Naive B cell (primary cell): Measurements from ENCODE around the gene PWWP2A. TPM values are rescaled to one million over a fixed set of nuclear protein-coding genes. Genes with fewer than 3 reads are reported as not detected.
"Not testable (repeated sequence)": the region's sequence is repeated elsewhere in the genome, so short reads cannot be mapped to it uniquely, and the experiment has no call there.

Source experiments
- ATAC-seq, 2 donors: fragments of 150-1000 bp; cut with Tn5 transposase; 2 replicates each; pipeline ENCODE4 v1.10.0; 2021; ENCODE audit warnings: low read depth in 2 of 2, mild to moderate bottlenecking in 2 of 2, moderate library complexity in 2 of 2
- DNase-seq: peaks from one replicate; pipeline ENCODE4 v3.0.0; 2022
- H3K27ac Mint-ChIP-seq, 6 donors: one replicate each; pipeline ENCODE4 v1.8.0; 2020 to 2022; ENCODE audit warnings: mild to moderate bottlenecking in 6 of 6, mixed read lengths in 6 of 6, moderate library complexity in 5 of 6, inconsistent platforms in 2 of 6
- H3K27me3 Mint-ChIP-seq, 3 donors: one replicate each; pipeline ENCODE4 v1.8.0; 2021 to 2022; ENCODE audit warnings: mixed read lengths in 3 of 3, mild to moderate bottlenecking in 1 of 3
- H3K36me3 Mint-ChIP-seq, 2 donors: one replicate each; pipeline ENCODE4 v1.8.0; 2020 to 2022; ENCODE audit warnings: mixed read lengths in 2 of 2, inconsistent platforms in 1 of 2, mild to moderate bottlenecking in 1 of 2
- H3K4me1 Mint-ChIP-seq, 3 donors: one replicate each; pipeline ENCODE4 v1.8.0; 2020 to 2022; ENCODE audit warnings: mixed read lengths in 3 of 3, inconsistent platforms in 1 of 3, mild to moderate bottlenecking in 1 of 3, moderate library complexity in 1 of 3
- H3K4me3 Mint-ChIP-seq, 8 donors: one replicate each; pipeline ENCODE4 v1.8.0; 2020 to 2022; ENCODE audit warnings: mild to moderate bottlenecking in 8 of 8, mixed read lengths in 8 of 8, moderate library complexity in 8 of 8, inconsistent platforms in 2 of 8
- H3K9me3 Mint-ChIP-seq, 7 donors: one replicate each; pipeline ENCODE4 v1.8.0; 2020 to 2022; ENCODE audit warnings: mixed read lengths in 7 of 7, mild to moderate bottlenecking in 5 of 7, inconsistent platforms in 2 of 7, moderate library complexity in 1 of 7
- polyA plus RNA-seq, 6 donors: library from polyadenylated mRNA; unstranded; fragments of 300-500 nt; fragmentation: Illumina TruSeq; gene quantifications; one replicate each; pipeline ENCODE4 v1.2.3, GENCODE V29; 2021; ENCODE audit warnings: low read depth in 6 of 6

Gene PWWP2A
- polyA plus RNA-seq, 6 donors from 2014 or later, result 8.4 to 44.8 (median 36.0) TPM

GRCh38 chr5:160152901-160153300 lies 33.7 kb upstream of the PWWP2A start:
- peaks cover 0 to 3% (median 0%) of the 10 kb centered on the region in 3 donors for H3K27me3 Mint-ChIP-seq
- H3K36me3 Mint-ChIP-seq, result no peaks in the 10 kb centered on the region
- no peak for DNase-seq
- no peak overlapping the region for H3K4me3 Mint-ChIP-seq
- H3K4me1 Mint-ChIP-seq, result no peaks in the 10 kb centered on the region
- peaks cover 0 to 5% (median 0%) of the 10 kb centered on the region in 7 donors for H3K9me3 Mint-ChIP-seq
- no peak overlapping the region for H3K27ac Mint-ChIP-seq
- ATAC-seq, result no peak

GRCh38 chr5:160152287-160152686 lies 33.0 kb upstream of the PWWP2A start:
- H3K27me3 Mint-ChIP-seq, result peaks cover 0 to 3% (median 0%) of the 10 kb centered on the region in 3 donors
- ATAC-seq, result no peak

GRCh38 chr5:160151017-160151416 lies 31.8 kb upstream of the PWWP2A start:
- H3K9me3 Mint-ChIP-seq, result peaks cover 0 to 5% (median 0%) of the 10 kb centered on the region in 7 donors
- H3K27ac Mint-ChIP-seq, result no peak overlapping the region
- DNase-seq (no peak), ATAC-seq (no peak)
- H3K27me3 Mint-ChIP-seq, result no peaks in the 10 kb centered on the region
- H3K36me3 Mint-ChIP-seq, result no peaks in the 10 kb centered on the region
- H3K4me3 Mint-ChIP-seq, result no peak overlapping the region
- H3K4me1 Mint-ChIP-seq, result no peaks in the 10 kb centered on the region

More at GRCh38 chr5:160152287-160152686, 33.0 kb upstream of the PWWP2A start:
- peaks cover 0 to 5% (median 0%) of the 10 kb centered on the region in 7 donors for H3K9me3 Mint-ChIP-seq
- H3K4me3 Mint-ChIP-seq, result no peak overlapping the region
- H3K27ac Mint-ChIP-seq, result no peak overlapping the region
- H3K4me1 Mint-ChIP-seq, result no peaks in the 10 kb centered on the region
- no peaks in the 10 kb centered on the region for H3K36me3 Mint-ChIP-seq
- DNase-seq, result no peak

GRCh38 chr5:160150381-160150780 lies 31.1 kb upstream of the PWWP2A start:
- ATAC-seq (no peak), DNase-seq (no peak)
- Mint-ChIP-seq H3K27ac (no peak overlapping the region), H3K4me3 (no peak overlapping the region), H3K4me1 (no peaks in the 10 kb centered on the region), H3K9me3 (peaks cover 0 to 5% (median 0%) of the 10 kb centered on the region in 7 donors), H3K27me3 (no peaks in the 10 kb centered on the region), H3K36me3 (no peaks in the 10 kb centered on the region)

GRCh38 chr5:160144436-160144835 lies 25.2 kb upstream of the PWWP2A start:
- H3K36me3 Mint-ChIP-seq, ATAC-seq, DNase-seq, H3K4me1 Mint-ChIP-seq, H3K27ac Mint-ChIP-seq, H3K9me3 Mint-ChIP-seq, H3K27me3 Mint-ChIP-seq, H3K4me3 Mint-ChIP-seq: not testable (repeated sequence)

- no peaks in the 10 kb centered on the region for H3K36me3 Mint-ChIP-seq
- ATAC-seq (no peak), DNase-seq (no peak)
- H3K4me1 Mint-ChIP-seq, result no peaks in the 10 kb centered on the region
- peaks cover 0 to 4% (median 0%) of the 10 kb centered on the region in 3 donors for H3K27me3 Mint-ChIP-seq
- H3K27ac Mint-ChIP-seq, result no peak overlapping the region
- no peak overlapping the region for H3K4me3 Mint-ChIP-seq
- H3K9me3 Mint-ChIP-seq, result no peaks in the 10 kb centered on the region
Observed at GRCh38 chr5:160134332-160134731, 15.1 kb upstream of the PWWP2A start.

- no peak overlapping the region for H3K27ac Mint-ChIP-seq
- no peaks in the 10 kb centered on the region for H3K36me3 Mint-ChIP-seq
- H3K9me3 Mint-ChIP-seq, result no peaks in the 10 kb centered on the region
- DNase-seq (no peak), ATAC-seq (no peak)
- H3K27me3 Mint-ChIP-seq, result peaks cover 0 to 4% (median 0%) of the 10 kb centered on the region in 3 donors
- H3K4me1 Mint-ChIP-seq, result no peaks in the 10 kb centered on the region
- H3K4me3 Mint-ChIP-seq, result no peak overlapping the region
Observed at GRCh38 chr5:160133918-160134304, 14.7 kb upstream of the PWWP2A start.

GRCh38 chr5:160133071-160133917 lies 14.0 kb upstream of the PWWP2A start:
- Mint-ChIP-seq H3K27me3 (peaks cover 0 to 4% (median under 1%) of the 10 kb centered on the region in 3 donors), H3K4me3 (peak overlapping the region in 2 of 8 donors; percentile 40 to 65), H3K9me3 (no peaks in the 10 kb centered on the region), H3K36me3 (peaks cover 0 to under 1% of the 10 kb centered on the region in 2 donors), H3K4me1 (no peaks in the 10 kb centered on the region), H3K27ac (no peak overlapping the region)
- ATAC-seq (no peak), DNase-seq (no peak)

GRCh38 chr5:160129841-160130240 lies 10.6 kb upstream of the PWWP2A start:
- peaks cover 0 to 8% (median 5%) of the 10 kb centered on the region in 3 donors for H3K27me3 Mint-ChIP-seq
- ATAC-seq (no peak), DNase-seq (no peak)

GRCh38 chr5:160128632-160129031 lies 9.4 kb upstream of the PWWP2A start:
- peaks cover 0 to 5% (median 1%) of the 10 kb centered on the region in 7 donors for H3K9me3 Mint-ChIP-seq
- no peak overlapping the region for H3K27ac Mint-ChIP-seq
- no peaks in the 10 kb centered on the region for H3K4me1 Mint-ChIP-seq
- no peak for DNase-seq
- peaks cover 0 to 5% of the 10 kb centered on the region in 2 donors for H3K36me3 Mint-ChIP-seq
- ATAC-seq, result no peak
- H3K4me3 Mint-ChIP-seq, result peak overlapping the region in 1 of 8 donors; percentile 18
- peaks cover 0 to 8% (median 5%) of the 10 kb centered on the region in 3 donors for H3K27me3 Mint-ChIP-seq

More at GRCh38 chr5:160129841-160130240, 10.6 kb upstream of the PWWP2A start:
- H3K27ac Mint-ChIP-seq, result no peak overlapping the region
- H3K9me3 Mint-ChIP-seq, result peaks cover 0 to 5% (median 1%) of the 10 kb centered on the region in 7 donors
- H3K4me3 Mint-ChIP-seq, result no peak overlapping the region
- H3K4me1 Mint-ChIP-seq, result no peaks in the 10 kb centered on the region
- H3K36me3 Mint-ChIP-seq, result peaks cover 0 to 5% of the 10 kb centered on the region in 2 donors

- DNase-seq (no peak), ATAC-seq (no peak)
- peaks cover 5 to 8% of the 10 kb centered on the region in 2 donors for H3K36me3 Mint-ChIP-seq
- H3K27me3 Mint-ChIP-seq, result peaks cover 0 to 9% (median 0%) of the 10 kb centered on the region in 3 donors
- H3K9me3 Mint-ChIP-seq, result no peaks in the 10 kb centered on the region
- peak overlapping the region; percentile 86 to 98 (median 94) for H3K4me3 Mint-ChIP-seq
- peak overlapping the region in 5 of 6 donors; percentile 86 to 96 (median 88) for H3K27ac Mint-ChIP-seq
- H3K4me1 Mint-ChIP-seq, result peaks cover 9 to 20% (median 18%) of the 10 kb centered on the region in 3 donors
Observed at GRCh38 chr5:160119905-160120266, 636 bp upstream of the PWWP2A start.

GRCh38 chr5:160118349-160119141 lies 705 bp downstream of the PWWP2A start:
- H3K27ac Mint-ChIP-seq, result peak overlapping the region in 4 of 6 donors; percentile 46 to 92 (median 84)

GRCh38 chr5:160116991-160117390 lies 2.3 kb downstream of the PWWP2A start:
- peaks cover 14 to 20% (median 18%) of the 10 kb centered on the region in 3 donors for H3K4me1 Mint-ChIP-seq
- peak overlapping the region in 1 of 6 donors; percentile 60 for H3K27ac Mint-ChIP-seq
- peak overlapping the region in 7 of 8 donors; percentile 20 to 90 (median 70) for H3K4me3 Mint-ChIP-seq
- H3K36me3 Mint-ChIP-seq, result peaks cover 8% of the 10 kb centered on the region in 2 donors
- H3K9me3 Mint-ChIP-seq, result no peaks in the 10 kb centered on the region
- ATAC-seq (no peak), DNase-seq (no peak)
- H3K27me3 Mint-ChIP-seq, result peaks cover 0 to under 1% (median 0%) of the 10 kb centered on the region in 3 donors

More at GRCh38 chr5:160118349-160119141, 705 bp downstream of the PWWP2A start:
- DNase-seq (peak; percentile 53), ATAC-seq (peak; percentile 9 to 10)
- peaks cover 5 to 8% of the 10 kb centered on the region in 2 donors for H3K36me3 Mint-ChIP-seq
- H3K27me3 Mint-ChIP-seq, result peaks cover 0 to 9% (median 0%) of the 10 kb centered on the region in 3 donors
- peaks cover 9 to 20% (median 18%) of the 10 kb centered on the region in 3 donors for H3K4me1 Mint-ChIP-seq
- H3K4me3 Mint-ChIP-seq, result peak overlapping the region; percentile 76 to 97 (median 88)
- no peaks in the 10 kb centered on the region for H3K9me3 Mint-ChIP-seq
